GM21381 (cell line): ENCODE data around the gene USP9X.
"Not testable (repeated sequence)": the region's sequence is repeated elsewhere in the genome, so short reads cannot be mapped to it uniquely, and the experiment has no call there.

ENCODE experiments used
- ATAC-seq: cut with Tn5 transposase; IDR thresholded peaks from one replicate; pipeline ENCODE4 v1.9.1; 2021; ENCODE audit warnings: mild to moderate bottlenecking, moderate library complexity; ENCODE audit not compliant: unreplicated experiment

USP9X gene

GRCh38 chrX:41084893-41085511 lies at the start of gene USP9X:
USP9X (plus strand) TSS chrX:41085445; CDS start chrX:41123629, 38,184 bp downstream.
- ATAC-seq = peak; percentile 45

GRCh38 chrX:41035582-41035981 lies 49.7 kb upstream of the USP9X start:
- ATAC-seq = no peak

GRCh38 chrX:41036668-41037326 lies 48.4 kb upstream of the USP9X start:
- ATAC-seq = no peak

- ATAC-seq = no peak
Measured at GRCh38 chrX:41043196-41043595, 42.0 kb upstream of the USP9X start.

- ATAC-seq = no peak
Measured at GRCh38 chrX:41043674-41044345, 41.4 kb upstream of the USP9X start.

- ATAC-seq = no peak
Measured at GRCh38 chrX:41045960-41046567, 39.2 kb upstream of the USP9X start.

DNA sequence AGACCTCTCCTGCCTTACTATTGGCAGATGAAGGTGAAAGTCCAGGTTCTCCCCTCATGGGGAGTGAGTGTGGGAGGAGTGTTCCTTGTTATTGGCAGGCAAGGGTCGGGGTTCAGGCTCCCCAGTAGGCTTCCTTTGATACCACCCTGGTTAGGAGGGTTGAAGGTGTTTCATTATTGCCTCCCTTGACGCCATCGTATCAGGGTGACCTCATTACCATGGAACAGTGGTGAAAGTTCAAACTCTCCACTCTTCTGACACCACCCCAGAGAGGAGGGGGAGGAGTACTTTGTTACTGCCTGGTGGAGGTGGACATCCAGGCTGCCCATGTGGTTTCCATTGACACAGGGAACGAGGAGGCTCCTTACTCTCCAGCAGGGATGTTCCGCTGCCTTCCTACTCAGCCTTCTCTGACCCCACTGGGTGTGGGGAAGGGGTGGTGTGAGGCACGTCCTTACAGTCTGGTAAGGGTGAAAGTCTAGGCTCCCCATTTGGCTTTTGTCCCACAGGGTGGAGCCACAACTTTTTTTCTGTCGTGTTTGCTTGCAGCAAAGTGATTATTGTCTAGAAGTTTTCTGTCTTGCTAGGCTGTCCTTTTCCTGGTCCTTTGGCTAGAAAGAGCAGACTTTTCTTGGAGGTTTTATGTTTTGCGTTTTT lies 37.2 kb upstream of the USP9X start:
- no peak for ATAC-seq

- ATAC-seq = no peak
Measured at GRCh38 chrX:41050359-41050758, 34.9 kb upstream of the USP9X start.

DNA sequence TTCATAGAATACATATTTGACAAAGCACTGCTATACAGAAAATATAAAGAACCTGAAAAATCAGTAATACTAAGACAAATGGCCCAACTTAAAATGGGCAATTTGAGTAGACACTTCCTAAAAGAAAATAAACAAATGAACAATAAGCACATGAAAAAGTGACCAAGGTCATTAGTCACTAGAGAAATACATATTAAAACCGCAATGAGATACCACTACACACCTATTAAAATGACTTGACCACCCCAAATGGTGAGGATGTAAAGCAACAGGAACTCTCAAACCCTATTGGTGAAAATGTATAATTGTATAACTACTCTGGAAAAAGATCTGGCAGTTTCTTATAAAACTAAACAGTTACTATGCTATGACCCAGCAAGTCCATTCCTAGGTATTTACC lies 34.0 kb upstream of the USP9X start:
- ATAC-seq = no peak

GRCh38 chrX:41055740-41056139 lies 29.5 kb upstream of the USP9X start:
- no peak for ATAC-seq

- not testable (repeated sequence) for ATAC-seq
Measured at GRCh38 chrX:41063276-41063675, 22.0 kb upstream of the USP9X start.

DNA sequence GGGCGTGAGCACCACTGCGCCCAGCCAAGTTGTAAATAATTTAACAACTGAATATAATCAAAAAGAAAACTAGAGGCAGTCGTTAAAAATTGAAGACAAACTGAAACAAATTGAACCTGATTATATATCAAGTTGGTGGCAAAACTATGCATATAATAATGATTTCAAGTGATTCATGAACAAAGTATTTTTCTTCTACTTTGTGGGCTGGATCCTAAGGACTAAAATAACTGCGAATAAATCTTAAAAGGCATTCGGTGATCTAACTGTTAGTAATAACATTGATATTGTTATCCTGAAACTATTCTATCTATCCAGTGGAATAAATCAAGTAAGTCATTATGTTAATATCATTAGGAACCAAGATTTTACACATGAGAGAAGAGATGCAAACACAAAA lies 21.2 kb upstream of the USP9X start:
- ATAC-seq = no peak

DNA sequence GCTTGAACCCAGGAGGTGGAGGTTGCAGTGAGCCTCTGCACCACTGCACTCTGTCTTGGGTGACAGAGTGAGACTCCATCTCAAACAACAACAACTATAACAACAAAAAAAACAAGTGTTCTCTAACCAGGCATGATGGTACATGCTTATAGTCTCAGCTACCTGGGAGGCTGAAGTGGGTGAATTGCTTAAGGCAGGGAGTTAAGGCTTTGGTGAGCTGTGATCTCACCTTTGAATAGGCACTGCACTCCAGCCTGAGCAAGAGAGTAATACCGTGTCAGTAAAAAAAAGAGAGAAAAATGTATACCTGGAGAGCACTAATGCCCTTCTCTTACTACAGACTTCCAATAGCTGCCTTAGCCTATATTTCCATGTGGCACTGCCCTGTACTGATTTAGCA lies 18.9 kb upstream of the USP9X start:
- no peak for ATAC-seq

GRCh38 chrX:41066969-41067368 lies 18.3 kb upstream of the USP9X start:
- no peak for ATAC-seq

GRCh38 chrX:41067721-41068120 lies 17.5 kb upstream of the USP9X start:
- no peak for ATAC-seq

DNA sequence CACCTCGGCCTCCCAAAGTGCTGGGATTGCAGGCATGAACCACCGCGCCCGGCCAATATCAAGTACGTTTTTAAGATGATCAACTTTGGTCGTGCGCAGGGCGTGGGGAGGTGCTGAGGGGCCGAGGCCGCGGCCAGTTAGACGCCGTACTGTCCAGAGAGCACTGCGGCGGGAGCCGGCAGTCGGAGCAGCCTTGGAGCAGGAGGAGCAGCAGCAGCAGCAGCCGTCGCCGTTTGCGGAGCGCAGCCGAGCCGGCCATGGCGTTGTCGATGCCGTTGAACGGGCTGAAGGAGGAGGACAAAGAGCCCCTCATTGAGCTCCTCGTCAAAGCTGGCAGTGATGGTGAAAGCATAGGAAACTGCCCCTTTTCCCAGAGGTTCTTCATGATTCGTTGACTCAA lies 8.5 kb upstream of the USP9X start:
- ATAC-seq = no peak

GRCh38 chrX:41081821-41082220 lies 3.4 kb upstream of the USP9X start:
- ATAC-seq = no peak

- ATAC-seq = no peak
Measured at GRCh38 chrX:41082783-41083182, 2.5 kb upstream of the USP9X start.

- ATAC-seq = peak; percentile 59
Measured at GRCh38 chrX:41084044-41084892, 977 bp upstream of the USP9X start.

DNA sequence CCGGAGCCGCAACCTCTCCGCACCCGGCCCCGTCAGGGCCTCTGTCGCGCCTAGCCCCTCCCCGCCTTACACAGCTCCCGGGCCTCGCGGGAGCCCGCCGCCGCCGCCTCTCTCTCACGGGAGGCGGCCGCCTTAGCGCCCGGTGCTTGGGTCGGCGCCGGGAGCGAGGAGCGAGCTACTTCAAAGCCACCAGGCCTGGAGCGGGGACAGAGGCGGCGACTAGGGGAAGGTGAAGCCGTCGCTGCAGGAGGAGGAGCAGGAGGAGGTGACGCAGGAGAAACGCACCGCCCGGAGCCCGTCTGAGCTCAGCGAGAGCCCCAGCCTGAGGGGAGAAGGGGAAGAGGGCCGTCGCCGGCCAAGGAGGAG lies 250 bp downstream of the USP9X start:
- ATAC-seq = peak; percentile 22
